Thymus (tissue), 11 donors: ENCODE results near the gene DRAP1. TPM values are rescaled to one million over a fixed set of nuclear protein-coding genes. Genes with fewer than 3 reads are reported as not detected.
A peak's percentile ranks its signal among the peaks of the same experiment; 100 is the strongest.

Source experiments
- DNase-seq, 9 donors: peaks; one replicate each; pipeline ENCODE4 v3.0.0-alpha.2; 2013; ENCODE audit warnings: low spot score in 9 of 9, low read depth in 6 of 9, missing footprints in 1 of 9
- H3K27ac ChIP-seq, 2 donors: one replicate each; pipeline ENCODE4 v1.5.1; 2013; ENCODE audit warnings: control low read depth in 1 of 2, low read depth in 1 of 2, low read length in 1 of 2, mild to moderate bottlenecking in 1 of 2, moderate library complexity in 1 of 2
- H3K27me3 ChIP-seq, 2 donors: one replicate each; pipeline ENCODE4 v1.5.1; 2013; ENCODE audit warnings: low read length in 1 of 2; ENCODE audit not compliant: control insufficient read depth in 2 of 2, insufficient read depth in 1 of 2
- H3K36me3 ChIP-seq, 2 donors: one replicate each; pipeline ENCODE4 v1.5.1; 2013; ENCODE audit warnings: low read length in 1 of 2, mild to moderate bottlenecking in 1 of 2, moderate library complexity in 1 of 2; ENCODE audit not compliant: control insufficient read depth in 2 of 2, insufficient read depth in 2 of 2
- H3K4me1 ChIP-seq, 2 donors: one replicate each; pipeline ENCODE4 v1.5.1; 2013; ENCODE audit warnings: low read length in 2 of 2; ENCODE audit not compliant: control insufficient read depth in 2 of 2, insufficient read depth in 2 of 2
- H3K4me3 ChIP-seq, 2 donors: one replicate each; pipeline ENCODE4 v1.5.1; 2013; ENCODE audit warnings: low read length in 2 of 2, control low read depth in 1 of 2, mild to moderate bottlenecking in 1 of 2
- H3K9me3 ChIP-seq, 2 donors: one replicate each; pipeline ENCODE4 v1.5.1; 2013; ENCODE audit warnings: low read length in 1 of 2, mild to moderate bottlenecking in 1 of 2; ENCODE audit not compliant: control insufficient read depth in 2 of 2, insufficient read depth in 1 of 2
- WGBS: extraction: QIAGEN DNeasy Blood & Tissue Kit; methylation state at CpG from one replicate; pipeline ENCODE4 v1.1.7; 2013; 5-methylcytosine and 5-hydroxymethylcytosine counted together
- polyA plus RNA-seq: library from polyadenylated mRNA; stranded (reverse); fragments of 200-250 nt; gene quantifications from one replicate; pipeline ENCODE4 v1.2.3, GENCODE V29; 2013
- total RNA-seq: library from RNA; stranded (reverse); fragments of 120-200 nt; gene quantifications from one replicate; pipeline ENCODE4 v1.2.4, GENCODE V29; 2013
- donor health status: healthy.

Gene DRAP1
- total and polyA plus RNA-seq, 2 donors: 131 to 200 TPM

GRCh38 chr11:65897020-65897471 lies 22.2 kb upstream of the DRAP1 start:
- Histone ChIP-seq H3K27me3 (peaks cover 22 to 57% of the 10 kb centered on the region in 2 donors), H3K36me3 (no peaks in the 10 kb centered on the region), H3K27ac (no peak overlapping the region), H3K4me3 (no peak overlapping the region), H3K4me1 (peaks cover 37 to 54% of the 10 kb centered on the region in 2 donors), H3K9me3 (no peaks in the 10 kb centered on the region)
- no peak for DNase-seq
- 95% methylated on average over 4 of the region's 4 CpGs for WGBS

- H3K36me3 ChIP-seq: no peaks in the 10 kb centered on the region
- DNase-seq: no peak
- peaks cover 23 to 49% of the 10 kb centered on the region in 2 donors for H3K4me1 ChIP-seq
These were observed 20.4 kb upstream of the DRAP1 start for GRCh38 chr11:65898656-65899355.

GRCh38 chr11:65899356-65900124 lies 19.7 kb upstream of the DRAP1 start:
- H3K4me1 ChIP-seq: peaks cover 18 to 42% of the 10 kb centered on the region in 2 donors
- peak overlapping the region in 1 of 2 donors; percentile 31 for H3K27ac ChIP-seq
- 4% methylated on average over 78 of the region's 78 CpGs for WGBS
- peak in 3 of 9 donors; percentile 66 to 76 (median 68) for DNase-seq
- H3K36me3 ChIP-seq: no peaks in the 10 kb centered on the region
- H3K27me3 ChIP-seq: peaks cover 22 to 65% of the 10 kb centered on the region in 2 donors
- H3K4me3 ChIP-seq: peak overlapping the region in 1 of 2 donors; percentile 58
- H3K9me3 ChIP-seq: no peaks in the 10 kb centered on the region

More at GRCh38 chr11:65898656-65899355, 20.4 kb upstream of the DRAP1 start:
- 31% methylated on average over 28 of the region's 28 CpGs for whole genome bisulfite sequencing
- H3K27me3 ChIP-seq: peaks cover 22 to 65% of the 10 kb centered on the region in 2 donors
- H3K9me3 ChIP-seq: no peaks in the 10 kb centered on the region
- peak overlapping the region in 1 of 2 donors; percentile 58 for H3K4me3 ChIP-seq
- no peak overlapping the region for H3K27ac ChIP-seq

- Histone ChIP-seq H3K4me3 (peak within 1 kb of the TSS; percentile 32 to 58), H3K9me3 (no peaks in the 10 kb centered on the region), H3K4me1 (peaks cover 18 to 42% of the 10 kb centered on the region in 2 donors), H3K27me3 (peaks cover 22 to 65% of the 10 kb centered on the region in 2 donors), H3K36me3 (no peaks in the 10 kb centered on the region), H3K27ac (peak within 1 kb of the TSS in 1 of 2 donors; percentile 49)
- peak in 7 of 9 donors; percentile 64 to 88 (median 80) for DNase-seq
- 2% methylated on average over 80 of the region's 80 CpGs for WGBS
These were observed 18.9 kb upstream of the DRAP1 start, which contains the start of gene FOSL1 for GRCh38 chr11:65900125-65900898. FOSL1 (minus strand) TSS chr11:65900388; CDS start chr11:65900339, 49 bp downstream.

GRCh38 chr11:65900899-65901180 lies 18.4 kb upstream of the DRAP1 start:
- H3K9me3 ChIP-seq: no peaks in the 10 kb centered on the region
- no peaks in the 10 kb centered on the region for H3K36me3 ChIP-seq
- peaks cover 18 to 42% of the 10 kb centered on the region in 2 donors for H3K4me1 ChIP-seq
- H3K27ac ChIP-seq: no peak overlapping the region
- no peak for DNase-seq
- peaks cover 22 to 61% of the 10 kb centered on the region in 2 donors for H3K27me3 ChIP-seq
- no peak overlapping the region for H3K4me3 ChIP-seq
- 93% methylated on average over 11 of the region's 11 CpGs for WGBS

- H3K4me3 ChIP-seq: no peak overlapping the region
- H3K27ac ChIP-seq: no peak overlapping the region
- no peaks in the 10 kb centered on the region for H3K9me3 ChIP-seq
- peaks cover 18 to 42% of the 10 kb centered on the region in 2 donors for H3K4me1 ChIP-seq
- H3K36me3 ChIP-seq: no peaks in the 10 kb centered on the region
- no peak for DNase-seq
- WGBS: 32% methylated on average over 5 of the region's 5 CpGs
- H3K27me3 ChIP-seq: peaks cover 22 to 46% of the 10 kb centered on the region in 2 donors
These were observed 16.2 kb upstream of the DRAP1 start for GRCh38 chr11:65903068-65903481.

- peaks cover 18 to 39% of the 10 kb centered on the region in 2 donors for H3K4me1 ChIP-seq
- H3K4me3 ChIP-seq: no peak overlapping the region
- 92% methylated on average over 8 of the region's 8 CpGs for WGBS
- no peak for DNase-seq
- no peaks in the 10 kb centered on the region for H3K36me3 ChIP-seq
- H3K27me3 ChIP-seq: peaks cover 17 to 39% of the 10 kb centered on the region in 2 donors
- no peaks in the 10 kb centered on the region for H3K9me3 ChIP-seq
- no peak overlapping the region for H3K27ac ChIP-seq
These were observed 15.5 kb upstream of the DRAP1 start for GRCh38 chr11:65903715-65904114.

- Histone ChIP-seq H3K27ac (no peak overlapping the region), H3K4me3 (no peak overlapping the region), H3K4me1 (peaks cover 0 to 23% of the 10 kb centered on the region in 2 donors), H3K9me3 (no peaks in the 10 kb centered on the region), H3K36me3 (no peaks in the 10 kb centered on the region), H3K27me3 (peaks cover 0 to 12% of the 10 kb centered on the region in 2 donors)
- no peak for DNase-seq
- WGBS: 97% methylated on average over 5 of the region's 5 CpGs
These were observed 12.6 kb upstream of the DRAP1 start for GRCh38 chr11:65906602-65907001.
